ENCODE results near the gene HES1. TPM values are rescaled to one million over a fixed set of nuclear protein-coding genes. Genes with fewer than 3 reads are reported as not detected.

Gene HES1
- total and polyA plus RNA-seq, 7 donors = 17.4 to 47.4 (median 28.4) TPM

DNA sequence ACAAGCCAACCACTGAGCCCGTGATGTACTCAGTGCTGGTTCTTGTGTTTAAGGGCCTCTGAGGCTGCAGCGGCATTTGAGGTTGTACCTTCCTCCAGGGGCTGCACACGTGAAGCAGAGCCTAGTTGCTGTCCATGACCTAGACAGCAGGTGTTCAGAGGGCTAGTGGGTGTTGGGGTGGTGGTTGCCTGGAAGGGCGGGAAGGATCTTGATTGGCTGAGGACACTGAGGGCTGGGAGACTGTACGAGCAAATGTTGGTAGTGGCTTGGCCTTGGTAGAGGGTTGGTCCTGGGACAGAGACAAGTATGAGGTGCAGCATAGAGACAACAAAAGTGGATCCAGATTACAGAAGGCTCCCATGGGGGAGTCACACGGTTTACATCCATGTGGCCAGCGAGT, 17.0 kb upstream of the HES1 start:
- H3K27ac ChIP-seq = no peak overlapping the region
- no peaks in the 10 kb centered on the region for H3K36me3 ChIP-seq
- H3K4me3 ChIP-seq = no peak overlapping the region
- TF ChIP-seq EP300 (IDR thresholded peaks at IDR 0.05) (no peak), POLR2A (IDR thresholded peaks at IDR 0.05) (no peak), POLR2AphosphoS5 (IDR thresholded peaks at IDR 0.05) (no peak)
- TF ChIP-seq, protein P1, sequence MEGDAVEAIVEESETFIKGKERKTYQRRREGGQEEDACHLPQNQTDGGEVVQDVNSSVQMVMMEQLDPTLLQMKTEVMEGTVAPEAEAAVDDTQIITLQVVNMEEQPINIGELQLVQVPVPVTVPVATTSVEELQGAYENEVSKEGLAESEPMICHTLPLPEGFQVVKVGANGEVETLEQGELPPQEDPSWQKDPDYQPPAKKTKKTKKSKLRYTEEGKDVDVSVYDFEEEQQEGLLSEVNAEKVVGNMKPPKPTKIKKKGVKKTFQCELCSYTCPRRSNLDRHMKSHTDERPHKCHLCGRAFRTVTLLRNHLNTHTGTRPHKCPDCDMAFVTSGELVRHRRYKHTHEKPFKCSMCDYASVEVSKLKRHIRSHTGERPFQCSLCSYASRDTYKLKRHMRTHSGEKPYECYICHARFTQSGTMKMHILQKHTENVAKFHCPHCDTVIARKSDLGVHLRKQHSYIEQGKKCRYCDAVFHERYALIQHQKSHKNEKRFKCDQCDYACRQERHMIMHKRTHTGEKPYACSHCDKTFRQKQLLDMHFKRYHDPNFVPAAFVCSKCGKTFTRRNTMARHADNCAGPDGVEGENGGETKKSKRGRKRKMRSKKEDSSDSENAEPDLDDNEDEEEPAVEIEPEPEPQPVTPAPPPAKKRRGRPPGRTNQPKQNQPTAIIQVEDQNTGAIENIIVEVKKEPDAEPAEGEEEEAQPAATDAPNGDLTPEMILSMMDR (IDR thresholded peaks at IDR 0.05) = no peak
- no peak for DNase-seq
- no peaks in the 10 kb centered on the region for H3K27me3 ChIP-seq
- WGBS, 2 donors = 93 to 96% methylated on average over 7 of the region's 7 CpGs
- intact Hi-C loops (cut with DNase I) = no loop called here
- H3K9me3 ChIP-seq = no peaks in the 10 kb centered on the region
- no peaks in the 10 kb centered on the region for H3K4me1 ChIP-seq

DNA sequence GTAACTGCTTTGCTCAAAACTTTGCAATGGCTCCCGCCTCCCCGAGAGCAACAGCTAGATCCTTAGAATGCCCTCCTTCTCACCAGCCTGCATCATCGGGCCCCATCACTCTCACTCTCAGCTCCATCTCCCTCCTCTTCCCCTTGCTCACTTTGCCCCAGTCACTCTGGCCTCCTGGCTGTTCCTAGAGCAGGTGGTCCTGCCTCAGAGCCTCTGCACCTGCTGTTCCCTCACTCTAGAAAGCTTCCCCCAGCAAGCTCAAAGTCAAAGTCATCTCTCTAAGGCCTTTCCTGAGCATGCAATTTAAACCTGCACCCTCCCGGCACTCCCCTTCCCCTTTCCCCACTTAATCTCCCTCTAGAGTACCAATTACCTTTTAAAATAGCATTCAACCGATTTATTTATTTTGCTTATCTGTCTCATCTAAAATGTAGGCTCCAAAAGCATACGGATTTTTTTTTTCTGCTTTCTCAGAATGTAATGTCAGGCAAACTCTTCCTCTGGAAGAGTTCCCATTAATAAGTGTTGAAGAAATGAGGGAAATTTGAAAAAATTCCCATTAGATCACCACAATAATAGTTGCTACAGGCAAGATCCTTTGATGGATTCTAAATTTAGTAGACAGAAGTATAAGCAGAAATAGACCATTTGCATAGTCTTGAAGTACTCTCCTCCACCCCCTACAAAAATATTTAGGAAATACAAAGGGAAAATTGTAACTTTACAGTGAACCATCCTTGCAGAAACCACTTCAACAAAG, 15.9 kb upstream of the HES1 start:
- no peaks in the 10 kb centered on the region for H3K4me1 ChIP-seq
- H3K36me3 ChIP-seq = no peaks in the 10 kb centered on the region
- no peak for DNase-seq
- no peak overlapping the region for H3K4me3 ChIP-seq
- no peak overlapping the region for H3K27ac ChIP-seq
- TF ChIP-seq, protein P1 (IDR thresholded peaks at IDR 0.05) = no peak
- no peak for TF ChIP-seq EP300 (IDR thresholded peaks at IDR 0.05)
- no peak for TF ChIP-seq POLR2AphosphoS5 (IDR thresholded peaks at IDR 0.05)
- TF ChIP-seq POLR2A (IDR thresholded peaks at IDR 0.05) = no peak
- intact Hi-C loops (cut with DNase I) = no loop called here
- 60 to 77% methylated on average over 6 of the region's 6 CpGs for WGBS, 2 donors
- H3K9me3 ChIP-seq = no peaks in the 10 kb centered on the region
- no peaks in the 10 kb centered on the region for H3K27me3 ChIP-seq

DNA sequence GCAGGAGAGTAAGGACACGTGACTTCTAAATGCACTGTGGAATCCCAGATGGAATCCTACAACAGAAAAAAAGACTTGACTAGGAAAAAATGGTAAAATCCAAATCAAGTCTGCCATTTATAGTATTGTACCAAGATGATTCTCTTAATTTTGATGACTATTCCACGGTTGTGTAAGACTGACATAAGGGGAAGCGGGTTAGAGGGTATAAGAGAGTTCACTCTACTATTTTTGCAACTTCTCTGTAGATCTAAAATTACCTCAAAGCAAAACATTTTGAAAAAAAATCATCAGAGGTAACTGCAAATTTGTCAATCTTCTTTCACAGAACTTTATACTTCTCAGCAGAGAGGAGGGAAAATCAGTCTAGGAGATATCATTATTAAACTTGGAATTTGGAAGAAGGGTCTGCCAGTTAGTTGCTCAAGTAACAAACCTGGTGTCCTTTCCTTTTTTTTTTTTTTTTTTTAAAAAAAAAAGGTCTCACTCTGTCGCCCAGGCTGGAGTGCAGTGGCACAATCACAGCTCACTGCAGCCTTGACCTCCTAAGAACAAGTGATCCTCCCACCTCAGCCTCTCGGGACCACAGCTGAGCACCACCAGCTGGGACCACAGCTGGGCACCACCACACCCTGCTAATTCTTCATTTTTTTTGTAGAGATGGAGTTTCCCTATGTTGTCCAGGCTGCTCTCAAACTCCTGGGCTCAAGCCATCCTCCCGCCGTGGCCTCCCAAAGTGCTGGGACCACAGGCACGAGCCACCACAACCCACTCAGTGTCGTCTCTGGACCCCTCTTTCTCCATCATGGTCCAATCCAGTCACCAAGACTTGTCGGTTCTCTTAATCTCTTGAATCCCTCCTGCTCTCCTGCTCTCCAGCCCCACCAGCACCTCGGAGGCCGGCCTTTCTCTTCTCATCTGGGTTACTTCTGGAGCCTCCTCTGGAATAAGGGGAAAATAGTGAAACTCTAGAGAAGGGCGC, 14.9 kb upstream of the HES1 start:
- intact Hi-C loops (cut with DNase I) = no loop called here
- H3K9me3 ChIP-seq = no peaks in the 10 kb centered on the region
- no peaks in the 10 kb centered on the region for H3K36me3 ChIP-seq
- H3K4me1 ChIP-seq = no peaks in the 10 kb centered on the region
- 86 to 92% methylated on average over 13 of the region's 13 CpGs for whole genome bisulfite sequencing, 2 donors
- no peaks in the 10 kb centered on the region for H3K27me3 ChIP-seq
- DNase-seq = no peak
- no peak for TF ChIP-seq EP300 (IDR thresholded peaks at IDR 0.05)
- H3K27ac ChIP-seq = no peak overlapping the region
- no peak overlapping the region for H3K4me3 ChIP-seq

DNA sequence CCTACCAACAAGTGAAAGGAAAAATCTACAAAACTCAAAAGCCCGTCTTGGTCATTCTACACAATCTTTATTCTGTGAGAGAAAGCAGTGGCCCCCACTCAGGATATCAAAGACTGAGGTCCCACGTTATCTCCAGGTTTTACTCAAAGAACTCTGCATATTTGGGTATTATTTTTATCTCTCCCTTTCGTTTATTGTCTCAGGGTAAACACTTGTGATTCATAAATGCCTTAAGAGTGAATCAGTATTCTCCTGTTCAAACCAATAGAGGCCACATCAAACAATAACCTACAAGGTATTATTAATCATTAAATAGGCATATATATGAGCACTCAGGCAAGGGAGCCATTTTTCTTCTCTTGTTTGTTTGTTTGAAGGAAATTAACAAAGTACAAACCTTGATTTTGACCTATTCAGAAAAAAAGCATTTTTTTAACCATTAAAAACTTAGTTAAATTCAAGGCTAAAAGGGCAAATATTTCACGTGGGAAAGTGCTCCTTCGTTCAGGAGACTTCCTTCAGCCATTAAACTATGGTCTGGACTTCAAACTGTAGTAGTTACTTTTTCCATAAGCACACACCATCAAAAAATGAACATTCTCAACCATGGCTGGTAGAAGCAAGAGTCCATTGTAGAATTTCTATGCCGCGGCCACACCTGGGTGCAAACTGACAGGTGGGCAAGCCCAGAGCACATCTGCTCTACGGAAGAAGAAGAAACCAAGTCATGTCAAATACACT, 13.9 kb upstream of the HES1 start:
- Histone ChIP-seq H3K9me3 (no peaks in the 10 kb centered on the region), H3K36me3 (no peaks in the 10 kb centered on the region), H3K27me3 (no peaks in the 10 kb centered on the region), H3K4me1 (no peaks in the 10 kb centered on the region), H3K27ac (no peak overlapping the region), H3K4me3 (no peak overlapping the region)
- intact Hi-C loops (cut with DNase I) = no loop called here
- DNase-seq = no peak
- no peak for TF ChIP-seq POLR2AphosphoS5 (IDR thresholded peaks at IDR 0.05)
- no peak for TF ChIP-seq POLR2A (IDR thresholded peaks at IDR 0.05)
- TF ChIP-seq, protein P1 (IDR thresholded peaks at IDR 0.05) = no peak
- TF ChIP-seq EP300 (IDR thresholded peaks at IDR 0.05) = no peak
- 47 to 76% methylated on average over 8 of the region's 8 CpGs for WGBS, 2 donors

All from sigmoid colon (tissue), 7 donors.